Natural killer cell treated with Interleukin-12 subunit alpha and Interleukin-12 subunit beta and Interleukin-15 and Interleukin-18, amount 100 ng/mL, for 72 hours (primary cell): ENCODE measurements around the gene TIMP4. TPM values are rescaled to one million over a fixed set of nuclear protein-coding genes. Genes with fewer than 3 reads are reported as not detected.

Experiments used
- ATAC-seq, 2 donors: fragments of 150-1000 bp; cut with Tn5 transposase in 1 of 2; sonication (Bioruptor Pico), chemical (Tn5 transposase) in 1 of 2; 2 replicates each; pipeline ENCODE4 v1.10.0; 2021
- DNase-seq: peaks from one replicate; pipeline ENCODE4 v3.0.0; 2022; ENCODE audit warnings: low spot score
- H3K27ac Mint-ChIP-seq, 2 donors: 1 replicate in 1 of 2; 2 replicates in 1 of 2; pipeline ENCODE4 v1.8.0; 2022; ENCODE audit warnings: mixed read lengths in 2 of 2, mild to moderate bottlenecking in 1 of 2, moderate library complexity in 1 of 2
- H3K27me3 Mint-ChIP-seq, 2 donors: 1 replicate in 1 of 2; 2 replicates in 1 of 2; pipeline ENCODE4 v1.8.0; 2022; ENCODE audit warnings: mixed read lengths in 2 of 2
- H3K36me3 Mint-ChIP-seq: one replicate; pipeline ENCODE4 v1.8.0; 2022; ENCODE audit warnings: mixed read lengths
- H3K4me1 Mint-ChIP-seq, 2 donors: 1 replicate in 1 of 2; 2 replicates in 1 of 2; pipeline ENCODE4 v1.8.0; 2022; ENCODE audit warnings: low read depth in 2 of 2, mixed read lengths in 2 of 2, mild to moderate bottlenecking in 1 of 2
- H3K4me3 Mint-ChIP-seq: one replicate; pipeline ENCODE4 v1.8.0; 2022; ENCODE audit warnings: mixed read lengths
- H3K9me3 Mint-ChIP-seq: 2 replicates; pipeline ENCODE4 v1.8.0; 2022; ENCODE audit warnings: mixed read lengths
- total RNA-seq, 2 donors: library from RNA; stranded (reverse); gene quantifications; one replicate each; pipeline ENCODE4 v1.2.3, GENCODE V29; 2022

The TIMP4 gene
- total RNA-seq, 2 donors from 2014 or later: not detected

DNA sequence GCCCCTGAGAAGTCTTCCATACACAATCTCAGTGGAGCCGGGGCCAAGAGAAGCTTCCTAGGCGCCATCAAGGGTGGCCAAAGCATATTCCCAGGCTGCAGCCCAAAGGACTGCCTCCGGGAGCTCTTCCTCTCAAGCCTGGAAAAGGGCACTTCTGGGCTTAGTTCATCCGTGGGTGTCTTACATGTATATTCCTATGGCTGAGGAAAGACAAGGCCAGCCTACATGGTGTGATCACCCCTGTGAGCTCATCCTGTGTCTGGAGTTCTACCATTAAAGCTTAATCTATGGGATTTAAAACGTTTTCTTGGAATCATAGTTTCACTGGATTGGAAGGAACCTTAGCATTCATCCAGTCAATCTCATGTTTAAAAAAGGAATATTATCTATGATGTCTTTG is 21.9 kb upstream of the TIMP4 start:
- Mint-ChIP-seq H3K27ac (no peak overlapping the region), H3K9me3 (no peaks in the 10 kb centered on the region), H3K4me1 (no peaks in the 10 kb centered on the region), H3K36me3 (no peaks in the 10 kb centered on the region), H3K4me3 (no peak overlapping the region), H3K27me3 (peaks cover 0 to 3% of the 10 kb centered on the region in 2 donors)
- no peak for ATAC-seq
- no peak for DNase-seq

DNA sequence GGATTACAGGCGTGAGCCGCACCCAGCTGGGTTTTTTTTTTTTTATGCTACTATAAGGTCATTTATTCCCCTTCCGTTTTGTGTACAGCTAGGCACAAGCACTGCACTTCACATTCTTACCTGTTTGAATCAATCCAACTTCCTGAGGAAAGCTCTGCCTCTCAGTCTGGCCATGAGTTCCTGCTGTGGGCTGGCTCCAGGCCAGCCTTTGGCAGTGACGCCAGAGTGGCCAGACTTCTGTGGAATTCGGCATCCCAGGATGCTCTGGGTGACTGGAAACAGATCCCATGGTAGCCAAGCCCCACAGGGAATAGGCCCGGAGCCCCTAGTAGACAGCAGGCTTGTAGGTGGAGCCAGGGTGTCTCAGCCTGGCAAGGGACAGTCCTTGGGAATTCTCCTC is 21.5 kb upstream of the TIMP4 start:
- H3K27me3 Mint-ChIP-seq: peaks cover 0 to 3% of the 10 kb centered on the region in 2 donors
- DNase-seq (no peak), ATAC-seq (no peak)
- no peak overlapping the region for H3K4me3 Mint-ChIP-seq
- H3K4me1 Mint-ChIP-seq: no peaks in the 10 kb centered on the region
- no peaks in the 10 kb centered on the region for H3K36me3 Mint-ChIP-seq
- H3K9me3 Mint-ChIP-seq: no peaks in the 10 kb centered on the region
- H3K27ac Mint-ChIP-seq: no peak overlapping the region

DNA sequence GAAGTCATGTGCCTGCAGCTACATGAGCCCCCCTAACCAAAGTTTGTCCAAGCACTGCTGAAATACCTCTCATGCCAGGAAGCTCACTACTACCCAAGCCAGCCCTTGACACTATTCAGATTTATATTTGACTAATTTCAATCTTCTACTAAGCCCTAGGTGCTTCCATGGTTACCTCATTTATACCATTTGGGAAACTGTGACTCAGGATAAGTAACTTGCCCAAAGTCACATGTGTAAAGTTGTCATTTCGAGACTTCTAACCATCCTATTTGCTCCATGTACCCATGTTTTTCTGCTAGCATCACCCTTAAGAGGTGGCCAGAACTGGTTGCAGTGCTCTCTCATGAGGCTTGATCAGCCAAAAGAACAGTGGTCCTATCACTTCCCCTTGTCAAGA is 20.7 kb upstream of the TIMP4 start:
- ATAC-seq (peak in 1 of 2 donors; percentile 37), DNase-seq (no peak)
- peaks cover 0 to 3% of the 10 kb centered on the region in 2 donors for H3K27me3 Mint-ChIP-seq
- H3K36me3 Mint-ChIP-seq: no peaks in the 10 kb centered on the region
- no peak overlapping the region for H3K27ac Mint-ChIP-seq
- H3K9me3 Mint-ChIP-seq: no peaks in the 10 kb centered on the region
- H3K4me1 Mint-ChIP-seq: no peaks in the 10 kb centered on the region
- no peak overlapping the region for H3K4me3 Mint-ChIP-seq

DNA sequence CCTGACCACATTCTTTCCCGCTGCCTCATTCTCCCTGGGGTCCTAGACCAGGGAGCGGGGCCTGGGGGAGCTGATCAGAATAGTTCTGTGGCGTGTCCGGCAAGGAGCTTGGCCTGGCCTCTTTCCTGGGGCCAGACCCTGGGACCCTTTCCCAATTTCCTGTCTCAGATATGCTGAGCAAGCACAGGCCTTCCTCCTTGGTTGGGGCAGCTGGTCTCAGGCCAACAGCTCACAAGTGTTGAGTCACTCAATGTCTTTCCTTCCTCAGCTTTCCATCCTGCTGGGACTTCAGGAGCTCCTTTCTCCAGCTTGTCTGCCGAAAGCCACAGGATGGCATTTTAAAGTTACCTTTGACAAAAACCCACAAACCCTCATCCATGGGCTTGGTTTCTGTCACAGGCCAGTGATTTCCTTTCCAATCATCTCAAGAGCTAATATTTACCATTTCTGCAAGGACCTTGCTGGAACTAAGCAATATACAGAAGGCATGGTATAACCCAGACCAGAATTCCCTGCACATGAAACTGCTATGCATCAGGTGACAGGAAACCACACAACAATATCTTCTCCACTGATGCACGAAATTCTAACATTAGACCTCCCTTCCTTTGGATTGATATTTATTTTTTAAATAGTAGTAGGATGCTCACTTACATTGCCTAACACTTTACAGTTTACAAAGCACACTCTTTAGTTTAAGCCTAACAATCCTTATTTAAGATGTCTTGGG is 19.5 kb upstream of the TIMP4 start:
- no peak for DNase-seq
- no peaks in the 10 kb centered on the region for H3K4me1 Mint-ChIP-seq
- H3K9me3 Mint-ChIP-seq: peaks cover 4% of the 10 kb centered on the region
- H3K36me3 Mint-ChIP-seq: no peaks in the 10 kb centered on the region
- H3K4me3 Mint-ChIP-seq: no peak overlapping the region
- ATAC-seq: no peak
- H3K27ac Mint-ChIP-seq: no peak overlapping the region
- peaks cover 0 to 3% of the 10 kb centered on the region in 2 donors for H3K27me3 Mint-ChIP-seq

DNA sequence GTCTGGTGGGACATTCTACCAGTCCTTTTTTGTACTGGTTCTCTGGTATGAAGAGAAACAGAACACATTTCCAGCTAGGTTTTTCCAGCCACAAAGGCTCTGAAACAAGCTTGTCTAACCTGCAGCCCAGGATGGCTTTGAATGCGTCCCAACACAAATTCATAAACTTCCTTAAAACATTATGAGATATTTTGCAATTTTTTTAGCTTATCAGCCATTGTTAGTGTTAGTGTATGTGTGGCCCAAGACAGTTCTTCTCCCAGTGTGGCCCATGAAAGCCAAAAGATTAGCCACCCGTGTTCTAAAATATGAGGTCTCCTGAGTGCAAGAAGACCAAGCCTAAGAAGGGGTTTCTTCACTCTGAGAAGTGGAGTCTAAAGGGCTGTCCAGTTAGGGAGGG is 18.4 kb upstream of the TIMP4 start:
- H3K4me1 Mint-ChIP-seq: no peaks in the 10 kb centered on the region
- ATAC-seq: no peak
- H3K27ac Mint-ChIP-seq: no peak overlapping the region
- no peak for DNase-seq
- H3K36me3 Mint-ChIP-seq: no peaks in the 10 kb centered on the region
- H3K27me3 Mint-ChIP-seq: peaks cover 0 to 3% of the 10 kb centered on the region in 2 donors
- H3K4me3 Mint-ChIP-seq: no peak overlapping the region
- H3K9me3 Mint-ChIP-seq: peaks cover 4% of the 10 kb centered on the region

DNA sequence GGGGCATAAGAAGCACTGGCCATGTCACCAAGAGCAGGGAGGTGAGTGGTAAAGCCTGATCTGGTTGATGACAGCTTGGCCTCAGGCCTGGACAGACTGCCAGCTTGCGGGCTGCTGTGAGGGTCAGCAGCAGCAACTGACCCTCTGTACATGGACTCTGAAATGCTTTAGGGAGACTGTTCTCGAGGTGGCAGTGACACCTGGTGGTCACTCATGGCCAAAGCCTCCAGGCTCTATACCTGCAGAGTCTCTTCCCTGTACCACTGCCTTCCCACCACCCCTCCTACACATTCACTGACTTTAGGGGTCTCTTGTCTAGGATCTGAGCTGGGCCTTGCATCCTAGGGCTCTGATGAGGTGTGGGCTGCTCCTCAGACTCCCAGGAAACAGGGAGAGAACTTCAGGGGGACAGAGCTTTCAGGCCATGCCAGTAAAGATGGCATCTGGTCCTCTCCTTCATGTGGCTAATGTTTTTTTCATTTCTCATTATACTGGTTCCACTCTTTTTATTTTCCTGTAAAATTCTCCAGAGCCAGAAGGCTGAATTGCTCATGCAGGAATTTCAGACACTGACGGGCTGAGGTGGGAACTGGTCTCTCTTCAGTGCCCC is 17.2 kb upstream of the TIMP4 start:
- Mint-ChIP-seq H3K27ac (no peak overlapping the region), H3K4me3 (no peak overlapping the region), H3K9me3 (peaks cover 4% of the 10 kb centered on the region), H3K4me1 (no peaks in the 10 kb centered on the region), H3K27me3 (no peaks in the 10 kb centered on the region), H3K36me3 (no peaks in the 10 kb centered on the region)
- ATAC-seq: peak; percentile 43 to 51
- no peak for DNase-seq

DNA sequence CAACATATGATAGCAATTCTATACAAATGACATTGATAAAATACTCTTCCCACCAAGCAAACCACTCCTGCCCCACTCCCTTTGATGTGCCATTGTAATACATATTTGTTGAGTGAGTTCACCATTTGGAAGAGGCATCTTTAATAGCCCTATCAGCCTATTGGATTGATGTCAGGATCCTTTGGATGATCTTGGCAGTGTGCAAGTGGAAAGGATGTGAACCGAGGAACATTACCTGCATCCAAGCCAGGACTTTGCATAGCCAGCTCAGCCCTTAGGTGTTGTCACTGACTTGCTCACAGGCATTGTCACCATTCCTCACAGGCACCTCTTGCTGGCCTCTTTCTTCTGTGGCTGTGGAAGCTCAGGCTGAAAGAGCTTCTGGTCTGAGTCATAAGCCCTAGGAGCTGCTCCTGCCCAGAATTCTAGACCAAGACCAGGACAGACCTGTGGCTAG is 16.5 kb upstream of the TIMP4 start:
- Mint-ChIP-seq H3K4me1 (no peaks in the 10 kb centered on the region), H3K4me3 (no peak overlapping the region), H3K36me3 (no peaks in the 10 kb centered on the region), H3K27ac (no peak overlapping the region), H3K9me3 (peaks cover 4% of the 10 kb centered on the region), H3K27me3 (no peaks in the 10 kb centered on the region)
- DNase-seq: no peak
- no peak for ATAC-seq

DNA sequence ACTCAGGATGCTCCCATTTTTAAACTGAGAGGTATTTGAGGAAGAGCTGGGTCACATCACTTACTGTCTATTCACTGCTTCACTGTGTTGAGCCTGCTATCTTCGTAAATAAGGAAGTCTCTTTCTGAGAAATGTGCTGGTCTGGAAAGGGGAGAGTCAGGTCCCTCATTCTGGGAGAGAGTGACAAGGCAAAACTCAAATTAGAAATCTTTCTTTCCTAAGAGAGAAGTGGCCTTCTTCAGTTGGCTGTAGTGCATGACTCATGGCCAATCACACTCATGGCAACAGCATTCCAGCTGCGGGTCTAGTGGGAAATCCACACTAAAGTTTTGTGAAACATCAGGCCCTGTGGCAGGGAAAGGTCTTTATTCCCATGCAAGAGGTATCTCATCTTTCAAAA is 11.5 kb upstream of the TIMP4 start:
- no peak for ATAC-seq
- H3K27ac Mint-ChIP-seq: no peak overlapping the region
- no peak for DNase-seq
- H3K4me3 Mint-ChIP-seq: no peak overlapping the region
- H3K27me3 Mint-ChIP-seq: peaks cover 18% of the 10 kb centered on the region in 2 donors
- peaks cover 4% of the 10 kb centered on the region for H3K9me3 Mint-ChIP-seq
- no peaks in the 10 kb centered on the region for H3K36me3 Mint-ChIP-seq
- H3K4me1 Mint-ChIP-seq: no peaks in the 10 kb centered on the region

DNA sequence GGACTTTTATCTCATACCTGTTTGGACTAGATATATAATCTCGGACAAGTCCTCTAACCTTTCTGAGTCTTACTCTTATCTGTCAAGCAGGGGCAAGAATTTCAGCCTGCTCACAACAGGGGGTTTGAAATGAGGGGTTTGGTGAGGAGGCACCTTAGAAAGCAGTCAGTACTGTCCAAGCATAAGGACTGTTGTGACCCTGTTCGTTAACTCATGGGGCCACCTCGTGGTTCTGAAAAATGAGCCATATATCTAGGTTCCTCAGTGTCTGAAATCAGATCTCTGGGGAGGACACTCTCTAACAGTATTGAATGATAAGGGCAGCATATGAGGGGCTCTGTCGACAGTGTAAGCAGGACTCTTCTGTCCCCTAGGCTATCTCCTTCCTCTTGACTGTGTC is 7.2 kb upstream of the TIMP4 start:
- H3K9me3 Mint-ChIP-seq: no peaks in the 10 kb centered on the region
- H3K4me3 Mint-ChIP-seq: no peak overlapping the region
- H3K36me3 Mint-ChIP-seq: no peaks in the 10 kb centered on the region
- no peak for ATAC-seq
- no peak overlapping the region for H3K27ac Mint-ChIP-seq
- peaks cover 24 to 26% of the 10 kb centered on the region in 2 donors for H3K27me3 Mint-ChIP-seq
- DNase-seq: no peak
- H3K4me1 Mint-ChIP-seq: no peaks in the 10 kb centered on the region

DNA sequence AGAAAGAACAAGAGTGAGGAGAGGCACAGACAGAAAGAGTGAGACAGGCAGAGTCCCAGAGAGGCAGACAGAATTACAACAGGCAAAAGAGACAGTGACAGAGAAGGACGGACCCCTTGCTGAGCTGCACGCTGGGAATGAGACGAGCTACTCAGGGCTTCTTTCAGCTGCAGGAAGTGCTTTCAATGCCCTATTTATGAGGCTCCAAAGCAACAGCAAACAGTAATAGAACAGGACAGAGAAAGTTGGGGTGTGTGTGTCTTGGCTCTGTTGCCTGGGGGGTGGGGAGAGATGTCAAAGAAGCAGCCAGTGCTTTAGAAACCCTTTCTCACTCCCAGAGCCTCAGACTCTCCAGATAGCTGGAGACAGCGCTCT is 502 bp upstream of the TIMP4 start:
- DNase-seq (no peak), ATAC-seq (no peak)
- H3K4me3 Mint-ChIP-seq: no peak overlapping the region
- no peaks in the 10 kb centered on the region for H3K4me1 Mint-ChIP-seq
- no peak overlapping the region for H3K27ac Mint-ChIP-seq
- no peaks in the 10 kb centered on the region for H3K36me3 Mint-ChIP-seq
- no peaks in the 10 kb centered on the region for H3K9me3 Mint-ChIP-seq
- peaks cover 22 to 29% of the 10 kb centered on the region in 2 donors for H3K27me3 Mint-ChIP-seq

DNA sequence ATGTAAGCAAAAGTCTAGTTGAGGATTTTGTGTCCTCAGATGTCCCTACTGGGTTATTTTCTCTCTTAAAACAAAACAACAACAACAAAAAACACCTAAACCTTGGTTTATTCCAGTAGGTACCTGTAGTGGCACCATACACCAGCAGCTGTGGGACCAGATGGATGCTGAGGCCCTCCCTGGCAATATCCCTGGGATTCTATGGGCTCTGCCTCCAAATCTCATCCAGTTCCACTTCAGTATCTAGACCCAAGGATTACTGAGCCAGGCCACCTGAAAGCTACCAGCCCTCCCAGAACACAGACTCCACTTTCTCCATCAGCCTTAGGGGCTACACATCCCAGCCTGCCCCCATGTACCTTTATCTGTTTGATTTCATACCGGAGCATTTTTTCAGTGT is 1.7 kb downstream of the TIMP4 start:
- Mint-ChIP-seq H3K4me1 (no peaks in the 10 kb centered on the region), H3K36me3 (no peaks in the 10 kb centered on the region), H3K4me3 (no peak overlapping the region), H3K27me3 (peaks cover 26 to 29% of the 10 kb centered on the region in 2 donors), H3K27ac (no peak overlapping the region), H3K9me3 (no peaks in the 10 kb centered on the region)
- ATAC-seq: no peak
- no peak for DNase-seq

DNA sequence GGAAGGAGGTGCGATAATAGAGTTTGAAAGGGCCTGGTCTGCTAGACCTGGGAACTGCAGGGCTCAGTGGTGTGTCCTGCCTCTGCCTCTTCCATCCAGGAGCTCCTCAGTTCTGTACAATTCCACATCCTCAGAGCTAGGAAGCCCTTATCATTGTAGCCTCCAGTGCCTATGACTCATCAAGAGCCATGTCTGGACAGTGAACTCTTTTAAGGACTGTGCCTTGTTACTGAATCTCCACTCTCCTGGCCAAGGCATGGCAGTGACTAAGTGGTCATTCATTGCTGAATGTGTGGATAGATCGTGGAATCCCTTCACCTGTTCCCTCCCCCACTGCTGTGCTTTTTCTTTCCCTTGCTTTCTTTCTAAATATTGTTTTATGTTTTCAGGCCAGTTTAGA is 2.9 kb downstream of the TIMP4 start:
- Mint-ChIP-seq H3K4me3 (no peak overlapping the region), H3K36me3 (no peaks in the 10 kb centered on the region), H3K27me3 (peaks cover 23 to 26% of the 10 kb centered on the region in 2 donors), H3K4me1 (no peaks in the 10 kb centered on the region), H3K9me3 (no peaks in the 10 kb centered on the region), H3K27ac (no peak overlapping the region)
- DNase-seq (no peak), ATAC-seq (no peak)

DNA sequence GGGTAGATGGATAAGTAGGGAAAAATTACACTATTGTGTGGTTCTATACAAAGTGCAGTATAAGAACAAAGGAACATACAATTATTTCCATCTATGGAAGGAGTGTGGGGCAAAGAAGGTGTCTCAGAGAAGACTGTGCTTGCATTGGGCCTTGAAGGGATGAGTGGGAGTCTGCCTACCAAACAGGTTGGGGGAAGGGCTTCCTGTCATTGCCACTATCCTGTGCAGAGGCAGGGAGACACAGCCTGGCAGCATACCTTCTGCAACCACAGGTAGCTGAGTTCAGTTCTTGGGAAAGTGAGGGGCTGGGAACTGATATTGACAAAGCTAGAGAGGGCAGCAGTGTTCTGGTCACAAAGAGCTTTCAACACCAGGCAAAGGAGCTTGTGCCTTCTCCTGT is 3.4 kb downstream of the TIMP4 start:
- H3K9me3 Mint-ChIP-seq: no peaks in the 10 kb centered on the region
- no peak for DNase-seq
- no peaks in the 10 kb centered on the region for H3K36me3 Mint-ChIP-seq
- ATAC-seq: no peak
- H3K27me3 Mint-ChIP-seq: peaks cover 23 to 26% of the 10 kb centered on the region in 2 donors
- no peak overlapping the region for H3K4me3 Mint-ChIP-seq
- no peaks in the 10 kb centered on the region for H3K4me1 Mint-ChIP-seq
- no peak overlapping the region for H3K27ac Mint-ChIP-seq

DNA sequence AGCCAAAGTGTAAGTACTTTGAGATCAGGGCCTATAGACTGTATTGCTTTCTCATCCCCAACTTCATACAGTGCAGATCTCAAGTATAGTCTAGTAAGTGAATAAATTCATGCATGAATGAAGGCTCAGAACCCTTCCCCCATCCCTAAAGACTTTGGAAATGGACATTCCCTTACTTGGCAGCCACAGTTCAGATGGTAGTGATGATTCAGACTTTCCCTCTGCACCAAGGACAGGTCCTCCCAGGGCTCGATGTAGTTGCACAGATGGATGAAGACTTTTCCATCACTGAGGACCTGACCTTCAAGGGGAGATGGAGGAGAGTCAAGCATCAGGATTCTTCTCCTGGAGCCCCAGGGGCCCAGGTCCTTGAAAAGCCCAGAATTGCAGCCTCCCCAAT is 4.6 kb downstream of the TIMP4 start:
- Mint-ChIP-seq H3K36me3 (no peaks in the 10 kb centered on the region), H3K4me3 (no peak overlapping the region), H3K9me3 (no peaks in the 10 kb centered on the region), H3K27me3 (peaks cover 22 to 23% of the 10 kb centered on the region in 2 donors), H3K27ac (no peak overlapping the region), H3K4me1 (no peaks in the 10 kb centered on the region)
- DNase-seq: no peak
- ATAC-seq: no peak

DNA sequence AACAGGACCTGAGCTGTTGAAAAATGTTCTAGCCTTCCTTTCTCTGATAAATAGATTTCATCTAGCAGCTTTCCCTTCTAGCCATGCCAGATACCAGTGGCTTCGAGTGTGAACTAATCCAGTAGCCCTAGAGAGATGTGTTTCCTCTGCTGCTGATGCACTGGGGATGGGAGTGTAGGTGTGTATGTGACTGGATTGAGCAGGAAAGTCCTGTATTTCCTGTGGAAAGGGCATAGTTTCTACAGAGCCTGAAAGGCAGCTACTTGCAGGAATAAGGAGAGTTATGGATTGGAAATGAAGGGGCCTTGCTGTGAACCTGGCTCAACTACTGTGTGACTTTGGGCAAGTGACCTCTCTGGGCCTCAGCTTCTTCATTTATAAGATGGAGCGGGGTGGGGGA is 8.6 kb downstream of the TIMP4 start:
- no peaks in the 10 kb centered on the region for H3K36me3 Mint-ChIP-seq
- no peaks in the 10 kb centered on the region for H3K4me1 Mint-ChIP-seq
- no peak for DNase-seq
- H3K27me3 Mint-ChIP-seq: peaks cover 5 to 10% of the 10 kb centered on the region in 2 donors
- ATAC-seq: no peak
- H3K27ac Mint-ChIP-seq: no peak overlapping the region
- no peaks in the 10 kb centered on the region for H3K9me3 Mint-ChIP-seq
- H3K4me3 Mint-ChIP-seq: no peak overlapping the region
